GM12878 (cell line): ENCODE measurements around the gene ELFN2.

Experiments used
- ATF3 ChIP-seq: IDR thresholded peaks from 2 replicates; pipeline ENCODE4 v1.6.1; 2011; ENCODE audit warnings: low read depth, mild to moderate bottlenecking, low read length, moderate library complexity, borderline replicate concordance; ENCODE audit errors: extremely low read depth
- CTCF ChIP-seq, 3 experiments: IDR thresholded peaks in 2 of 3; conservative IDR thresholded peaks in 1 of 3; 2 replicates each; pipeline ENCODE4 v1.5.1; 2011; ENCODE audit warnings: low read depth in 3 of 3, low read length in 3 of 3, mild to moderate bottlenecking in 3 of 3, control low read depth in 2 of 3, moderate library complexity in 2 of 3, inconsistent platforms in 1 of 3, mixed read lengths in 1 of 3; ENCODE audit not compliant: control insufficient read depth in 2 of 3, insufficient read depth in 1 of 3; ENCODE audit errors: extremely low read depth in 1 of 3
- EZH2 ChIP-seq: IDR thresholded peaks from 2 replicates; pipeline ENCODE4 v1.6.1; 2012; ENCODE audit warnings: low read depth, mild to moderate bottlenecking, control low read depth, inconsistent platforms, low read length, borderline replicate concordance; ENCODE audit not compliant: control insufficient read depth
- FOXM1 ChIP-seq: IDR thresholded peaks from 2 replicates; pipeline ENCODE4 v1.6.1; 2012; ENCODE audit warnings: low read depth, mild to moderate bottlenecking, inconsistent platforms, low read length, moderate library complexity
- JUNB ChIP-seq: IDR thresholded peaks from 2 replicates; pipeline ENCODE4 v1.6.1; 2016; ENCODE audit warnings: antibody characterized with exemption, mild to moderate bottlenecking
- POLR2A ChIP-seq: IDR thresholded peaks from 2 replicates; pipeline ENCODE4 v1.6.1; 2011; ENCODE audit warnings: low read depth, mild to moderate bottlenecking, low read length
- POU2F2 ChIP-seq: IDR thresholded peaks from 3 replicates; pipeline ENCODE4 v1.6.1; 2011; ENCODE audit warnings: low read depth, mild to moderate bottlenecking, low read length, borderline replicate concordance
- RAD21 ChIP-seq: IDR thresholded peaks from 2 replicates; pipeline ENCODE4 v1.6.1; 2011; ENCODE audit warnings: mild to moderate bottlenecking, low read depth, low read length, moderate library complexity; ENCODE audit not compliant: insufficient read depth
- RFX5 ChIP-seq: IDR thresholded peaks from 2 replicates; pipeline ENCODE4 v1.6.1; 2011; ENCODE audit warnings: low read depth, low read length, improper control_type of control experiment
- SMC3 ChIP-seq: IDR thresholded peaks from 2 replicates; pipeline ENCODE4 v1.6.1; 2011; ENCODE audit warnings: low read length, improper control_type of control experiment, borderline replicate concordance
- SREBF2 ChIP-seq: IDR thresholded peaks from 2 replicates; pipeline ENCODE4 v1.6.1; 2012; ENCODE audit warnings: mild to moderate bottlenecking, low read length
- TAF1 ChIP-seq: IDR thresholded peaks from 2 replicates; pipeline ENCODE4 v1.6.1; 2011; ENCODE audit warnings: mild to moderate bottlenecking, low read depth, low read length, borderline replicate concordance

- TF ChIP-seq RFX5, result no peak
- TF ChIP-seq ATF3, result no peak
- no peak for TF ChIP-seq JUNB
- no peak for TF ChIP-seq POU2F2
- no peak for TF ChIP-seq FOXM1
- TF ChIP-seq CTCF (IDR thresholded peaks at IDR 0.05 in 2 of 3, conservative IDR thresholded peaks at IDR 0.05 in 1 of 3; ENCODE audit: control insufficient read depth in 2 of 3, extremely low read depth in 1 of 3, insufficient read depth in 1 of 3, low read depth in 3 of 3, low read length in 3 of 3), result no peak
- TF ChIP-seq SMC3, result no peak
- TF ChIP-seq POLR2A, result no peak
- no peak for TF ChIP-seq SREBF2
- no peak for TF ChIP-seq TAF1
- no peak for TF ChIP-seq RAD21
- TF ChIP-seq EZH2, result no peak
These were observed 107.8 kb downstream of the ELFN2 start for GRCh38 chr22:37319469-37319868.
